GM21526 (cell line): ENCODE data around the gene IMMT.

Experiments
- ATAC-seq: cut with Tn5 transposase; IDR thresholded peaks from one replicate; pipeline ENCODE4 v1.9.1; 2021; ENCODE audit warnings: moderate library complexity; ENCODE audit not compliant: unreplicated experiment, low FRiP score

IMMT gene

GRCh38 chr2:86226636-86227520 is 31.6 kb upstream of the IMMT start:
- ATAC-seq: no peak

GRCh38 chr2:86226070-86226469 is 30.8 kb upstream of the IMMT start:
- no peak for ATAC-seq

- no peak for ATAC-seq
These were observed 30.3 kb upstream of the IMMT start for GRCh38 chr2:86225581-86225980.

- no peak for ATAC-seq
These were observed 29.5 kb upstream of the IMMT start for GRCh38 chr2:86224645-86225355.

GRCh38 chr2:86223927-86224560 is 28.8 kb upstream of the IMMT start:
- ATAC-seq: no peak

GRCh38 chr2:86223140-86223926 is 28.1 kb upstream of the IMMT start:
- no peak for ATAC-seq

GRCh38 chr2:86221066-86221684 is 25.9 kb upstream of the IMMT start:
- no peak for ATAC-seq

GRCh38 chr2:86219896-86220295 is 24.6 kb upstream of the IMMT start:
- ATAC-seq: no peak

GRCh38 chr2:86218124-86218523 is 22.9 kb upstream of the IMMT start:
- no peak for ATAC-seq

- ATAC-seq: no peak
These were observed 21.6 kb upstream of the IMMT start for GRCh38 chr2:86216575-86217555.

GRCh38 chr2:86214503-86214832 is 19.2 kb upstream of the IMMT start:
- no peak for ATAC-seq

GRCh38 chr2:86213699-86214502 is 18.6 kb upstream of the IMMT start:
- no peak for ATAC-seq

GRCh38 chr2:86213056-86213455 is 17.8 kb upstream of the IMMT start:
- ATAC-seq: no peak

- no peak for ATAC-seq
These were observed 16.5 kb upstream of the IMMT start for GRCh38 chr2:86211796-86212188.

GRCh38 chr2:86211033-86211795 is 16.0 kb upstream of the IMMT start:
- no peak for ATAC-seq

- ATAC-seq: no peak
These were observed 9.2 kb upstream of the IMMT start for GRCh38 chr2:86204458-86204857.

- ATAC-seq: no peak
These were observed 8.4 kb upstream of the IMMT start for GRCh38 chr2:86203614-86204013.

- ATAC-seq: no peak
These were observed 7.4 kb upstream of the IMMT start for GRCh38 chr2:86202702-86203101.
